ENCODE data around the gene ARMH1. TPM values are rescaled to one million over a fixed set of nuclear protein-coding genes. Genes with fewer than 3 reads are reported as not detected.

Gene ARMH1
- total RNA-seq, 4 donors from 2014 or later: 0.26 to 0.75 (median 0.54) TPM

GRCh38 chr1:44672961-44673674, 1.4 kb upstream of the ARMH1 start:
- H3K4me1 ChIP-seq: peaks cover 29 to 56% (median 51%) of the 10 kb centered on the region in 4 donors

GRCh38 chr1:44673675-44674112, 820 bp upstream of the ARMH1 start:
- intact Hi-C loops (cut with DNase I): no loop called here
- 1% methylated on average over 16 of the region's 16 CpGs for WGBS

More at GRCh38 chr1:44672961-44673674, 1.4 kb upstream of the ARMH1 start:
- Histone ChIP-seq H3K27ac (replicated peaks in 1 of 4) (peak overlapping the region; percentile 90 to 96 (median 94)), H3K9me3 (no peaks in the 10 kb centered on the region), H3K36me3 (no peaks in the 10 kb centered on the region), H3K27me3 (no peaks in the 10 kb centered on the region), H3K4me3 (peak overlapping the region; percentile 62 to 84 (median 72))
- TF ChIP-seq CTCF (IDR thresholded peaks at IDR 0.05) (no peak), EP300 (IDR thresholded peaks at IDR 0.05) (no peak), POLR2AphosphoS5 (IDR thresholded peaks at IDR 0.05) (no peak), POLR2A (IDR thresholded peaks at IDR 0.05; ENCODE audit: low read depth) (no peak)
- intact Hi-C loops (cut with DNase I): no loop called here
- no peak for DNase-seq (ENCODE audit: extremely low spot score)
- WGBS: 65% methylated on average over 14 of the region's 14 CpGs

GRCh38 chr1:44675186-44675585, 672 bp downstream of the ARMH1 start:
- Histone ChIP-seq H3K9me3 (no peaks in the 10 kb centered on the region), H3K27me3 (no peaks in the 10 kb centered on the region), H3K4me3 (peak overlapping the region; percentile 62 to 84 (median 72)), H3K4me1 (peaks cover 29 to 61% (median 51%) of the 10 kb centered on the region in 4 donors), H3K36me3 (no peaks in the 10 kb centered on the region), H3K27ac (replicated peaks in 1 of 4) (peak overlapping the region; percentile 90 to 96 (median 94))
- intact Hi-C loops (cut with DNase I): no loop called here
- no peak for DNase-seq (ENCODE audit: extremely low spot score)
- 87% methylated on average over 7 of the region's 7 CpGs for WGBS
- TF ChIP-seq CTCF (IDR thresholded peaks at IDR 0.05): no peak
- TF ChIP-seq POLR2A (IDR thresholded peaks at IDR 0.05; ENCODE audit: low read depth): no peak
- no peak for TF ChIP-seq POLR2AphosphoS5 (IDR thresholded peaks at IDR 0.05)
- no peak for TF ChIP-seq EP300 (IDR thresholded peaks at IDR 0.05)

More at GRCh38 chr1:44673675-44674112, 820 bp upstream of the ARMH1 start:
- Histone ChIP-seq H3K27me3 (no peaks in the 10 kb centered on the region), H3K36me3 (no peaks in the 10 kb centered on the region), H3K4me1 (peaks cover 29 to 61% (median 51%) of the 10 kb centered on the region in 4 donors), H3K9me3 (no peaks in the 10 kb centered on the region), H3K27ac (replicated peaks in 1 of 4) (peak overlapping the region; percentile 90 to 96 (median 94)), H3K4me3 (peak overlapping the region; percentile 62 to 84 (median 72))
- no peak for DNase-seq (ENCODE audit: extremely low spot score)
- TF ChIP-seq POLR2AphosphoS5 (IDR thresholded peaks at IDR 0.05) (peak; percentile 54 to 68), POLR2A (IDR thresholded peaks at IDR 0.05; ENCODE audit: low read depth) (no peak), EP300 (IDR thresholded peaks at IDR 0.05) (no peak), CTCF (IDR thresholded peaks at IDR 0.05) (no peak)

GRCh38 chr1:44676484-44677200, 2.1 kb downstream of the ARMH1 start:
- Histone ChIP-seq H3K4me3 (no peak overlapping the region), H3K4me1 (peaks cover 29 to 59% (median 50%) of the 10 kb centered on the region in 4 donors), H3K9me3 (no peaks in the 10 kb centered on the region), H3K27ac (replicated peaks in 1 of 4) (peak overlapping the region in 3 of 4 donors; percentile 30 to 96 (median 38)), H3K36me3 (no peaks in the 10 kb centered on the region), H3K27me3 (no peaks in the 10 kb centered on the region)
- WGBS: 73% methylated on average over 5 of the region's 5 CpGs
- no peak for DNase-seq (ENCODE audit: extremely low spot score)
- intact Hi-C loops (cut with DNase I): no loop called here
- TF ChIP-seq POLR2AphosphoS5 (IDR thresholded peaks at IDR 0.05): no peak

- intact Hi-C loops (cut with DNase I): no loop called here
- Histone ChIP-seq H3K27ac (replicated peaks in 1 of 4) (peak overlapping the region in 3 of 4 donors; percentile 21 to 96 (median 21)), H3K36me3 (no peaks in the 10 kb centered on the region), H3K4me3 (no peak overlapping the region), H3K27me3 (no peaks in the 10 kb centered on the region), H3K4me1 (peaks cover 27 to 53% (median 44%) of the 10 kb centered on the region in 4 donors), H3K9me3 (no peaks in the 10 kb centered on the region)
- no peak for DNase-seq (ENCODE audit: extremely low spot score)
- WGBS: 63% methylated on average over 6 of the region's 6 CpGs
- TF ChIP-seq EP300 (IDR thresholded peaks at IDR 0.05) (no peak), CTCF (IDR thresholded peaks at IDR 0.05) (peak; percentile 31 to 46 (median 36)), POLR2AphosphoS5 (IDR thresholded peaks at IDR 0.05) (no peak)
Observed at GRCh38 chr1:44677201-44677766, 2.8 kb downstream of the ARMH1 start.
